ENCODE measurements around the gene PPP1CA.

PPP1CA gene

DNA sequence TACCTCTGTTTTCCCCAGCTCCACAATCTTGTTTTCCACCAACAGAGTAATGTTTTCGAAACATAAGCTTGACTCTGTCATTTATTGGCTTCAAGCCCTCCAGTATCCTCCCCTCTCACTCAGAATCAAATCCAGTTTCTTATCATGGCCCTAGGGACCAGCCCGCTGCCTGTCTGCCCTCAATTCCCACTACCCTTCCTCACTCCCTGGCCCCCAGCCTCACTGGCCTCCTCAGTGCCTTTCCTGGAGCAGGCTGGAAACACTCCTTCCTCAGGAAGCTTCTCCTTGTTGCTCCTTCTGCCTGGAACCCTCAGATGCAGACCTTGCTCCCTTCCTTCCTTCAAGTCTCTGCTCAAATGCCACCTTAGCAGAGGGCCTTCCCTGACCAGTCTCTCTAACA lies 52.2 kb downstream of the PPP1CA start:
- H3K4me3 ChIP-seq (ENCODE audit: control insufficient read depth, low read depth, low read length): no peak overlapping the region
- TF ChIP-seq, protein P1, sequence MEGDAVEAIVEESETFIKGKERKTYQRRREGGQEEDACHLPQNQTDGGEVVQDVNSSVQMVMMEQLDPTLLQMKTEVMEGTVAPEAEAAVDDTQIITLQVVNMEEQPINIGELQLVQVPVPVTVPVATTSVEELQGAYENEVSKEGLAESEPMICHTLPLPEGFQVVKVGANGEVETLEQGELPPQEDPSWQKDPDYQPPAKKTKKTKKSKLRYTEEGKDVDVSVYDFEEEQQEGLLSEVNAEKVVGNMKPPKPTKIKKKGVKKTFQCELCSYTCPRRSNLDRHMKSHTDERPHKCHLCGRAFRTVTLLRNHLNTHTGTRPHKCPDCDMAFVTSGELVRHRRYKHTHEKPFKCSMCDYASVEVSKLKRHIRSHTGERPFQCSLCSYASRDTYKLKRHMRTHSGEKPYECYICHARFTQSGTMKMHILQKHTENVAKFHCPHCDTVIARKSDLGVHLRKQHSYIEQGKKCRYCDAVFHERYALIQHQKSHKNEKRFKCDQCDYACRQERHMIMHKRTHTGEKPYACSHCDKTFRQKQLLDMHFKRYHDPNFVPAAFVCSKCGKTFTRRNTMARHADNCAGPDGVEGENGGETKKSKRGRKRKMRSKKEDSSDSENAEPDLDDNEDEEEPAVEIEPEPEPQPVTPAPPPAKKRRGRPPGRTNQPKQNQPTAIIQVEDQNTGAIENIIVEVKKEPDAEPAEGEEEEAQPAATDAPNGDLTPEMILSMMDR (IDR thresholded peaks at IDR 0.05; ENCODE audit: control insufficient read depth, insufficient read depth, low read depth, low read length, missing control alignments): no peak
- DNase-seq (ENCODE audit: low read depth): no peak

DNA sequence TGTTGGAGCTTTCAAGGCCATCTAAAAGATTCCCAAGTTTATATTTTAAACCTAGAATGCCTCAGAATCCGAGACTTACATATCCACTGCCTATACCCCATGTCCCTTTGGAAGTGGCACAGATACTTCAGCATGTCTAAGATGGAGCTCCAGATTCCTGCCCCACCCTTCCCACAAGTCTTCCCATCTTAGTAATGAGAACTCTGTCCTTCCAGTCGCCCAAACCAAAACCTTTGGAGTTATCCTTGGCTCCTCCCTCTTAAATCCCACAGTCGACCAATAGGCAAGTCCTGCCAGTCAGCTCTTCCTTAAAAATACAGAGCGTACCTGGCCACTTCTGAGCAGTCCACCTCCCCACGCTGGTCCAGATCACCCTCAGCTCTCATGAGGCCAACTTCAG lies 52.6 kb downstream of the PPP1CA start:
- no peak for DNase-seq (ENCODE audit: low read depth)
- TF ChIP-seq, protein P1 (IDR thresholded peaks at IDR 0.05; ENCODE audit: control insufficient read depth, insufficient read depth, low read depth, low read length, missing control alignments): no peak
- no peak overlapping the region for H3K4me3 ChIP-seq (ENCODE audit: control insufficient read depth, low read depth, low read length)
